ENCODE data around the gene TMEM47.

The TMEM47 gene

GRCh38 chrX:34629572-34629971 lies 27.5 kb downstream of the TMEM47 start:
- no peak overlapping the region for H3K27ac ChIP-seq
- TF ChIP-seq, protein P1, sequence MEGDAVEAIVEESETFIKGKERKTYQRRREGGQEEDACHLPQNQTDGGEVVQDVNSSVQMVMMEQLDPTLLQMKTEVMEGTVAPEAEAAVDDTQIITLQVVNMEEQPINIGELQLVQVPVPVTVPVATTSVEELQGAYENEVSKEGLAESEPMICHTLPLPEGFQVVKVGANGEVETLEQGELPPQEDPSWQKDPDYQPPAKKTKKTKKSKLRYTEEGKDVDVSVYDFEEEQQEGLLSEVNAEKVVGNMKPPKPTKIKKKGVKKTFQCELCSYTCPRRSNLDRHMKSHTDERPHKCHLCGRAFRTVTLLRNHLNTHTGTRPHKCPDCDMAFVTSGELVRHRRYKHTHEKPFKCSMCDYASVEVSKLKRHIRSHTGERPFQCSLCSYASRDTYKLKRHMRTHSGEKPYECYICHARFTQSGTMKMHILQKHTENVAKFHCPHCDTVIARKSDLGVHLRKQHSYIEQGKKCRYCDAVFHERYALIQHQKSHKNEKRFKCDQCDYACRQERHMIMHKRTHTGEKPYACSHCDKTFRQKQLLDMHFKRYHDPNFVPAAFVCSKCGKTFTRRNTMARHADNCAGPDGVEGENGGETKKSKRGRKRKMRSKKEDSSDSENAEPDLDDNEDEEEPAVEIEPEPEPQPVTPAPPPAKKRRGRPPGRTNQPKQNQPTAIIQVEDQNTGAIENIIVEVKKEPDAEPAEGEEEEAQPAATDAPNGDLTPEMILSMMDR (conservative IDR thresholded peaks at IDR 0.05), result no peak

DNA sequence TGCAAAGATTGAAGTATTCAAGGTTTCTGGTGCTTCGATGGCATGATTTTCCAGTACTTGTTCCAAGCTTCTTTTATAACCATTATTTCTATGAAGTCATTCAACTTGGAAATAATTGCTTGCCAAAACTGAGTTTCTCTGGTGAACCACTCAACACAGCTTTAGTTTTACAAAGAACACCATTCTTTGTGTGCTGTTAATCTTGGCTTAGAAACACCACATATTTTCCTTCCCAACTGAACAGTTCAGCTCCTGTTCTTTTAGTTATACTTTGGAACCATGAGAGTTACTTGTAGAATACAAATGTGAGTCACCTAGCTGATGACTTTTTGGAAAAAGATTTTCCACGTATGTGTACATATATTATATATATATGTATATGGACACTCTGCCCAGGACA lies 32.7 kb downstream of the TMEM47 start:
- TF ChIP-seq, protein P1 (conservative IDR thresholded peaks at IDR 0.05), result no peak
- H3K27ac ChIP-seq, result no peak overlapping the region

DNA sequence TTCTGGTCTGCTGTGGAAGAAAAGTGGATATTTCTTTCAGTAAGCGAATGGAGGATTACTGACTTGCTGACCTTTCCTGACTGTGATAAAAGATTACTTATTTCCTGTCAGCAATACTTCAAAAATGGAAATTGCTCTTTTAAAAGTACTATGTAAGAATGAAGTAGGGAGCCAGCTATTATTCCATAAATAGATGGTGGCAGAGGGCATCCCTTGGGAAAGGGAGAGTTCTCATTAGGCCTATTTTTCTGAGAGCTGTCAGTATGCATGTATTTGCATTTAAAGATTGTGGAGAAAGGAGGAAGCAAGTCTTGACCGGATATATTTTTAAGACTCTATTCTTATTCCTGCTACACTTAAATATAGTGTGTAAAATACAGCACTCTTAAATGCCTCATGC lies 37.2 kb downstream of the TMEM47 start:
- TF ChIP-seq, protein P1 (conservative IDR thresholded peaks at IDR 0.05), result no peak

GRCh38 chrX:34612036-34612435 lies 45.0 kb downstream of the TMEM47 start:
- TF ChIP-seq, protein P1 (conservative IDR thresholded peaks at IDR 0.05), result no peak
- no peak overlapping the region for H3K27ac ChIP-seq

More for the DNA sequence above, 37.2 kb downstream of the TMEM47 start:
- H3K27ac ChIP-seq, result no peak overlapping the region

GRCh38 chrX:34598362-34598761 lies 58.7 kb downstream of the TMEM47 start:
- H3K27ac ChIP-seq, result no peak overlapping the region
- TF ChIP-seq, protein P1 (conservative IDR thresholded peaks at IDR 0.05), result no peak

DNA sequence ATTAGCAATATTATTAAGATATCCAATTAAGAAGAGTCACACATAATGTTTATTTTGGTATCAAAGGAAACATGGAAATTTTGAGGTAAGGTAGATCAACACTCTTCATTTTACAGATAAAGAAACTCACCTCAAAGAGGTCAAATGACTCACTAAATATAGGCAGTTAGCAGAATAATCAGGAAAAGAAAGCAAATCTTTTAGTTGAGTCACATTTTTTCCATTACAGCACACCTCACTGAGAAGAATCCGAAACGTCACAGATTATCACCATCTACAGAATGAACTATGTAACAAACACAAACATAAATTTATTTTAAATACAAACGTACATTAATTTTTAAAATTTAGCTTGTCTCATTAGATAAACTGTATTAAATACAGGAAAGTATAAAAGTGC lies 70.1 kb downstream of the TMEM47 start:
- H3K27ac ChIP-seq, result no peak overlapping the region
- TF ChIP-seq, protein P1 (conservative IDR thresholded peaks at IDR 0.05), result no peak

GRCh38 chrX:34586346-34586911 lies 70.7 kb downstream of the TMEM47 start:
- H3K27ac ChIP-seq, result no peak overlapping the region
- TF ChIP-seq, protein P1 (conservative IDR thresholded peaks at IDR 0.05), result no peak

Data from VCaP (cell line).